Measurements from ENCODE around the gene MAGI2.

DNA sequence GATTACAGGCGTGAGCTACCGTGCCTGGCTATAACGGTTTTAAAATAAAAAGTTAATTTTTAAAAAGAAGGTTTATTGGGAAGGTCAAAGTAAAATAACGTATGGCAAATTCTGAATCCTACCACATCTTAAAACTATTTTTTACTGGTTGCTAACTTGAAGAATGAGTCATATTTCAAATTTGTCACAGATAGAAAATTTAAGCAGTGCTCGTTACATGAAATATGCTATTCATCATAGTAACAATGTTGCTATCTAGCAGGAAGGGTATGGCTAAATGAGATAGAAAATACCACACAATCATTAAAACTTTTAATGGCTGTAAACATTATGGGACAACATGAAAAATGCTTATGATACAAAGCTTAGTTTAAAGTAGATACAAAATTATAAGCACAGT is 1154.4 kb downstream of the MAGI2 start:
- TF ChIP-seq, protein P1, sequence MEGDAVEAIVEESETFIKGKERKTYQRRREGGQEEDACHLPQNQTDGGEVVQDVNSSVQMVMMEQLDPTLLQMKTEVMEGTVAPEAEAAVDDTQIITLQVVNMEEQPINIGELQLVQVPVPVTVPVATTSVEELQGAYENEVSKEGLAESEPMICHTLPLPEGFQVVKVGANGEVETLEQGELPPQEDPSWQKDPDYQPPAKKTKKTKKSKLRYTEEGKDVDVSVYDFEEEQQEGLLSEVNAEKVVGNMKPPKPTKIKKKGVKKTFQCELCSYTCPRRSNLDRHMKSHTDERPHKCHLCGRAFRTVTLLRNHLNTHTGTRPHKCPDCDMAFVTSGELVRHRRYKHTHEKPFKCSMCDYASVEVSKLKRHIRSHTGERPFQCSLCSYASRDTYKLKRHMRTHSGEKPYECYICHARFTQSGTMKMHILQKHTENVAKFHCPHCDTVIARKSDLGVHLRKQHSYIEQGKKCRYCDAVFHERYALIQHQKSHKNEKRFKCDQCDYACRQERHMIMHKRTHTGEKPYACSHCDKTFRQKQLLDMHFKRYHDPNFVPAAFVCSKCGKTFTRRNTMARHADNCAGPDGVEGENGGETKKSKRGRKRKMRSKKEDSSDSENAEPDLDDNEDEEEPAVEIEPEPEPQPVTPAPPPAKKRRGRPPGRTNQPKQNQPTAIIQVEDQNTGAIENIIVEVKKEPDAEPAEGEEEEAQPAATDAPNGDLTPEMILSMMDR (conservative IDR thresholded peaks at IDR 0.05 in 1 of 2, IDR thresholded peaks at IDR 0.05 in 1 of 2; ENCODE audit: extremely low read depth in 1 of 2, insufficient read depth in 1 of 2, low read depth in 1 of 2, low read length in 2 of 2): no peak
- no peak for TF ChIP-seq EZH2 (IDR thresholded peaks at IDR 0.05; ENCODE audit: borderline replicate concordance, low read length)
